ENCODE measurements around the gene ARAP1. TPM values are rescaled to one million over a fixed set of nuclear protein-coding genes. Genes with fewer than 3 reads are reported as not detected.

ARAP1 gene
- total RNA-seq, 1 experiment from 2014 or later: 47.0 TPM

DNA sequence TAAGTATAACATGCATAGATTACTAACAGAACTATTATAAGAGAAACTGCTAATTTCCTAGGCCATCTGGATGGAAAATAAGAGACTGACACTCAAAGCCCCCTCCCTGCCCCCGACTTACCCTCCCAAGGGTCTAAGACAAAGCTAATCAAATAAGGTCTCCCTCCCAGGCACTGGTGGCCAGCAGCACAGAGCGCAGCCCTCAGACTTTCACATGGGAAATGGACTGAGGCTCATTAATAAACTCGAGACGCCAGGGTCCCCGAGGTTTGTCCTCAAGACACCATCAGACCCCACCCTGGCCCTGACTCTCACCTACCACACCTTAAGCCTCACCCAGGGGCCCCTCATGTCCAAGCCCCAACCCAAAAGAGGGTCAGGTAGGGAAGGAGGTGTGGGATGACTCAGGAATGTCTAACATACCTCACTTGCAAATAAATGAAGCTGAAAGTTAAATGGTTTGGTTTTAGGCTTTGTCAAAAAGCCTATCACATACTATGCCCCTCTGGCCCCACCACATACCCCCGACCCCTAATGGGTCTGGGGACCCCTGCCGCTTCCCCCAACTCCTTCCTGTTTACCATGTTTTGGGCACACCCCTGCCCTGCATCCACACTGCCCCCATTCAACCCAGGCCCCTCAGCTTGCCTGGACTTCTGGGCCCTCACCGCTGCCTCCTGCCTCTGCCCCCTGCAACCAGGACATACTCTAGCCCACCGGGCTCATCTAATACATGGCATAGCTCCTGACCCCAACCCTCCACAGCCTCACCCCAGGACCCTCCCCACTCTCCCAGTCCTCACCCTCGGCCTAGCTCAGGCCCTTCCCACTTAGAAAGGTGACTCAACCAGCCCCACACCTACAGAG is 11.4 kb downstream of the ARAP1 start:
- H3K4me1 Mint-ChIP-seq (ENCODE audit: insufficient read depth, unreplicated experiment): peaks cover 55% of the 10 kb centered on the region
- CTCF ChIA-PET: interaction anchor here (0.6 to 2.6 kb wide), 5 partner anchors 10 to 326 kb away, joined by 3 to 7 read pairs (median 5); partner anchors contain the start of gene STARD10
- BruUV-seq (replicated peaks): no TSS peak
- no peak for DNase-seq (ENCODE audit: unreplicated experiment)
- no peaks in the 10 kb centered on the region for H3K27me3 Mint-ChIP-seq (ENCODE audit: insufficient read depth, unreplicated experiment)
- H3K36me3 Mint-ChIP-seq (ENCODE audit: insufficient read depth, unreplicated experiment): peaks cover 2% of the 10 kb centered on the region
- peak overlapping the region; percentile 33 for H3K27ac Mint-ChIP-seq (ENCODE audit: low read depth, unreplicated experiment)
- no peak overlapping the region for H3K4me3 Mint-ChIP-seq (ENCODE audit: unreplicated experiment)
- TF ChIP-seq, protein P1, sequence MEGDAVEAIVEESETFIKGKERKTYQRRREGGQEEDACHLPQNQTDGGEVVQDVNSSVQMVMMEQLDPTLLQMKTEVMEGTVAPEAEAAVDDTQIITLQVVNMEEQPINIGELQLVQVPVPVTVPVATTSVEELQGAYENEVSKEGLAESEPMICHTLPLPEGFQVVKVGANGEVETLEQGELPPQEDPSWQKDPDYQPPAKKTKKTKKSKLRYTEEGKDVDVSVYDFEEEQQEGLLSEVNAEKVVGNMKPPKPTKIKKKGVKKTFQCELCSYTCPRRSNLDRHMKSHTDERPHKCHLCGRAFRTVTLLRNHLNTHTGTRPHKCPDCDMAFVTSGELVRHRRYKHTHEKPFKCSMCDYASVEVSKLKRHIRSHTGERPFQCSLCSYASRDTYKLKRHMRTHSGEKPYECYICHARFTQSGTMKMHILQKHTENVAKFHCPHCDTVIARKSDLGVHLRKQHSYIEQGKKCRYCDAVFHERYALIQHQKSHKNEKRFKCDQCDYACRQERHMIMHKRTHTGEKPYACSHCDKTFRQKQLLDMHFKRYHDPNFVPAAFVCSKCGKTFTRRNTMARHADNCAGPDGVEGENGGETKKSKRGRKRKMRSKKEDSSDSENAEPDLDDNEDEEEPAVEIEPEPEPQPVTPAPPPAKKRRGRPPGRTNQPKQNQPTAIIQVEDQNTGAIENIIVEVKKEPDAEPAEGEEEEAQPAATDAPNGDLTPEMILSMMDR (IDR thresholded peaks at IDR 0.05; ENCODE audit: unreplicated experiment): no peak
- intact Hi-C loops (cut with micrococcal nuclease): no loop called here
- H3K9me3 Mint-ChIP-seq (ENCODE audit: unreplicated experiment): no peaks in the 10 kb centered on the region
- POLR2A ChIA-PET: interaction anchor here (0.8 kb wide), 1 partner anchor 10 kb away, joined by 3 read pairs; no protein-coding TSS in a partner anchor

DNA sequence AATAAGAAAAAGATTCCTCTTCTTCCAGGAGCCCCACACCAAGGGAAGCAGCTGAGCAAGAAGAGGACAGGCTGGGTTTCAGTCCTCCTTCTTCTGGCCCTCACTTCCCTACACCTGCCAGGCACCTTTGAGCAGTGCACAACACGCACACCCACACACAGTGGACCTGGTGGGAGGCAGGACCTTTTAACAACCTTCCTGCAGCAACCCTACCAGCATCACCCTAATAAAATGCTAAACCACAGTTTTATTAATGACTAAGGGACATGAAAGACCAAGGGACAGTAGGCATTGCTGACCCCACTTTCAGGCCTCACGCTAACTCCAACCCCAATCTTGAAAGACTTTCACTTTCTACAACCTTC is 12.2 kb downstream of the ARAP1 start:
- Mint-ChIP-seq H3K27ac (ENCODE audit: low read depth, unreplicated experiment) (no peak overlapping the region), H3K36me3 (ENCODE audit: insufficient read depth, unreplicated experiment) (peaks cover 6% of the 10 kb centered on the region), H3K9me3 (ENCODE audit: unreplicated experiment) (no peaks in the 10 kb centered on the region), H3K4me3 (ENCODE audit: unreplicated experiment) (no peak overlapping the region), H3K27me3 (ENCODE audit: insufficient read depth, unreplicated experiment) (no peaks in the 10 kb centered on the region), H3K4me1 (ENCODE audit: insufficient read depth, unreplicated experiment) (peaks cover 55% of the 10 kb centered on the region)
- intact Hi-C loops (cut with micrococcal nuclease): no loop called here
- no peak for DNase-seq (ENCODE audit: unreplicated experiment)
- no TSS peak for BruUV-seq (replicated peaks)
- TF ChIP-seq, protein P1 (IDR thresholded peaks at IDR 0.05; ENCODE audit: unreplicated experiment): no peak
- ChIA-PET CTCF (interaction anchor here (0.8 to 2.6 kb wide), 3 partner anchors 15 to 73 kb away, joined by 3 to 17 read pairs (median 6); partner anchors contain the start of gene STARD10), POLR2A (interaction anchor here (0.6 kb wide), 1 partner anchor 194 kb away, joined by 3 read pairs; no protein-coding TSS in a partner anchor)

DNA sequence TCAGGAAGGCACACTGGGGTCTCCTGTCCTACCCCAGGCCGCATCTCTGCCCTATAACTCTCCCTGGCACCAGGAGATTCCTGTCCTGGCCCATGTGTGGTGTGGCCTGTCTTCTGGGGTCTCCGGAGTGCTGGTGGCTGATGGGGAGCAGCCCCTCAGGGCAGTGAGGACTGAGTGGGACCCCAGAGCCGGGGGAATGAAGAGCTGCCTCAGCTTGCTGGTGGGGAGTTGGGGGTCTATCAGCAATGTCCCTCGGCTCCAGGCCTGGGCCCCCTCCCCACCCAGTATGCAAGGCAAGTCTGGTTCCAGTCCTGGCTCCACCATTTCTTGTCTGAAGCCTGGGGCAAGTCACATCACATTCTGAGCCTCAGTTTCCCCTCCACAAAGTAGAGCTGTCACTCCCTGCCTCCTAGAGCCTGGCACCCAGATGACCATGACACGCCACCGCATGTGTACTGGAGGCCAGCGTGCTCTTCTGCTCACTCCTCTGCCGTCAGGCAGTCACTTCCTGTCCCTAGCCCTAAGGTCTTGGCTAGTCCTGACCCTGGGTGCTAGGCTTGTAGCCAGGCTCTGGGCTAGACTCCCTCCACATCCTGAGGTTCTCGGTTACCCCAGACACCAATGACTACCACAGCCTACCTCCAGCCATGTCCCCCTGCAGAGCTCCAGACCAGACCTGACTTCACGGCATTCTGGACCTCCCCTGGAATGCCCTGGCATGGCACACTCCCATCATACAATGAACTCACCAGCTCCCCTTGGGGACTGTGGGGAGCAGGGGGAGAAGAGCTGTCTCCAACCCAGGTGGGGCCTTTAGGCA is 12.8 kb downstream of the ARAP1 start:
- Mint-ChIP-seq H3K27ac (ENCODE audit: low read depth, unreplicated experiment) (peak overlapping the region; percentile 72), H3K36me3 (ENCODE audit: insufficient read depth, unreplicated experiment) (peaks cover 6% of the 10 kb centered on the region), H3K4me1 (ENCODE audit: insufficient read depth, unreplicated experiment) (peaks cover 55% of the 10 kb centered on the region), H3K4me3 (ENCODE audit: unreplicated experiment) (no peak overlapping the region), H3K9me3 (ENCODE audit: unreplicated experiment) (no peaks in the 10 kb centered on the region), H3K27me3 (ENCODE audit: insufficient read depth, unreplicated experiment) (no peaks in the 10 kb centered on the region)
- BruUV-seq (replicated peaks): no TSS peak
- ChIA-PET POLR2A (interaction anchor here (0.6 kb wide), 1 partner anchor 195 kb away, joined by 3 read pairs; no protein-coding TSS in a partner anchor), CTCF (interaction anchor here (0.8 to 2.6 kb wide), 3 partner anchors 15 to 74 kb away, joined by 3 to 17 read pairs (median 6); partner anchors contain the start of gene STARD10)
- DNase-seq (ENCODE audit: unreplicated experiment): no peak
- TF ChIP-seq, protein P1 (IDR thresholded peaks at IDR 0.05; ENCODE audit: unreplicated experiment): no peak
- intact Hi-C loops (cut with micrococcal nuclease): no loop called here

All from MCF 10A (cell line).